Esophagus squamous epithelium (tissue), 4 donors: Measurements from ENCODE around the gene JAML.

Source experiments
- CTCF ChIP-seq, 6 experiments: fragments of 450-650 bp in 4 of 6; fragments of 200-600 bp in 2 of 6; sonication (generic) in 2 of 6; IDR thresholded peaks; one replicate each; pipeline ENCODE4 v1.5.1; 2016 to 2019; ENCODE audit warnings: antibody characterized with exemption in 6 of 6, mild to moderate bottlenecking in 4 of 6, moderate library complexity in 4 of 6
- POLR2A ChIP-seq, 4 donors: fragments of 450-650 bp; IDR thresholded peaks; one replicate each; pipeline ENCODE4 v1.6.1; 2017; ENCODE audit warnings: antibody characterized with exemption in 4 of 4, mild to moderate bottlenecking in 4 of 4, moderate library complexity in 3 of 4

- TF ChIP-seq CTCF (IDR thresholded peaks at IDR 0.05) = no peak
- no peak for TF ChIP-seq POLR2A (IDR thresholded peaks at IDR 0.05)
These were observed 30.8 kb downstream of the JAML start for GRCh38 chr11:118193910-118194566.
